CD4-positive, CD25-positive, alpha-beta regulatory T cell (primary cell): ENCODE measurements around the gene UNC5A. TPM values are rescaled to one million over a fixed set of nuclear protein-coding genes. Genes with fewer than 3 reads are reported as not detected.
A peak's percentile ranks its signal among the peaks of the same experiment; 100 is the strongest.

Experiments
- ATAC-seq, 2 donors: fragments of 150-1000 bp; cut with Tn5 transposase; one replicate each; pipeline ENCODE4 v1.10.0; 2021; ENCODE audit warnings: low read depth in 2 of 2, moderate number of reproducible peaks in 2 of 2, moderate library complexity in 1 of 2
- DNase-seq, 3 donors: peaks; one replicate each; pipeline versions ENCODE4 v3.0.0 to v3.0.0-alpha.2; 2012 to 2022; ENCODE audit warnings: mixed read lengths in 1 of 3
- H3K27ac ChIP-seq: one replicate; pipeline ENCODE4 v1.7.0; 2013; ENCODE audit warnings: mild to moderate bottlenecking, low read length; ENCODE audit not compliant: insufficient read depth, poor library complexity, severe bottlenecking
- H3K27me3 ChIP-seq: one replicate; pipeline ENCODE4 v1.7.0; 2013; ENCODE audit warnings: low read length; ENCODE audit not compliant: control insufficient read depth, insufficient read depth
- H3K36me3 ChIP-seq: one replicate; pipeline ENCODE4 v1.7.0; 2013; ENCODE audit warnings: mild to moderate bottlenecking, low read length, moderate library complexity; ENCODE audit not compliant: control insufficient read depth, insufficient read depth
- H3K4me1 ChIP-seq: 2 replicates; pipeline ENCODE4 v1.7.0; 2013; ENCODE audit warnings: mild to moderate bottlenecking, low read length; ENCODE audit not compliant: insufficient read depth, control insufficient read depth, poor library complexity, severe bottlenecking
- H3K4me3 ChIP-seq: one replicate; pipeline ENCODE4 v1.7.0; 2013; ENCODE audit warnings: low read depth, mild to moderate bottlenecking, low read length, moderate library complexity
- H3K9me3 ChIP-seq, 2 experiments: 1 replicate in 1 of 2; 2 replicates in 1 of 2; pipeline ENCODE4 v1.7.0; 2013; ENCODE audit warnings: low read length in 2 of 2, mild to moderate bottlenecking in 1 of 2, moderate library complexity in 1 of 2; ENCODE audit not compliant: control insufficient read depth in 2 of 2
- H3K27ac Mint-ChIP-seq, 3 donors: one replicate each; pipeline ENCODE4 v1.8.0; 2020 to 2022; ENCODE audit warnings: mild to moderate bottlenecking in 3 of 3, mixed read lengths in 3 of 3, moderate library complexity in 2 of 3
- H3K27me3 Mint-ChIP-seq: one replicate; pipeline ENCODE4 v1.8.0; 2022; ENCODE audit warnings: mild to moderate bottlenecking, mixed read lengths
- H3K36me3 Mint-ChIP-seq: one replicate; pipeline ENCODE4 v1.8.0; 2020; ENCODE audit warnings: mixed read lengths
- H3K4me1 Mint-ChIP-seq, 4 donors: one replicate each; pipeline ENCODE4 v1.8.0; 2020 to 2022; ENCODE audit warnings: mixed read lengths in 4 of 4, mild to moderate bottlenecking in 1 of 4
- H3K4me3 Mint-ChIP-seq, 4 donors: one replicate each; pipeline ENCODE4 v1.8.0; 2020 to 2022; ENCODE audit warnings: mild to moderate bottlenecking in 4 of 4, mixed read lengths in 4 of 4, moderate library complexity in 3 of 4
- H3K9me3 Mint-ChIP-seq, 7 donors: one replicate each; pipeline ENCODE4 v1.8.0; 2020 to 2022; ENCODE audit warnings: mixed read lengths in 7 of 7, mild to moderate bottlenecking in 3 of 7, moderate library complexity in 2 of 7
- polyA plus RNA-seq, 4 donors: library from polyadenylated mRNA; unstranded; fragments of 300-500 nt; fragmentation: Illumina TruSeq; gene quantifications; one replicate each; pipeline ENCODE4 v1.2.3, GENCODE V29; 2021
- total RNA-seq: library from RNA; stranded (reverse); gene quantifications from one replicate; pipeline ENCODE4 v1.2.3, GENCODE V29; 2022

UNC5A gene
- total and polyA plus RNA-seq, 5 donors from 2014 or later = not detected

DNA sequence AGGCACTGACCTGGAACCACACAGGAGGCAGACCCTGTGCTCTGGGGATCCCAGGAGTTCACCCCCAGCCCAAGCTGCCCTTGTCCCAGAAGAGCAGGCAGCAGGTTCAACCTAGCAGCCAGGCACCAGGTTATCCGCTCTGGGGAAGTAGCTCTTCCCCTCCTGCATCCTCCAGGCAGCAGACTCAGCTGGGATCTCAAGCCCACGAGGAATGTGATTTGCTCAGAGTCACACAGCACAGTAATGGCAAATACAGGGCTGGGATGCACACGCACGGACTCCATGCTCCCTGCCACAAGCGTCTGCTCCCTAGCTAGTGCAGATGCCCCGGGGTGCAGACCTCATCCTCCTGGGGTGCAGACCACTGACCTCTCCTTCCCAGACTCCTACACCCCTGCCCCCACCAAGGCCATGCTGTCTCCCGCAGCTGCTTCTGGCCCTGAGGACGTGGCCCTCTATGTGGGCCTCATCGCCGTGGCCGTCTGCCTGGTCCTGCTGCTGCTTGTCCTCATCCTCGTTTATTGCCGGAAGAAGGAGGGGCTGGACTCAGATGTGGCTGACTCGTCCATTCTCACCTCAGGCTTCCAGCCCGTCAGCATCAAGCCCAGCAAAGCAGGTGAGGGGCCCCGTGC lies 63.3 kb downstream of the UNC5A start:
- H3K27ac ChIP-seq = no peak overlapping the region
- Mint-ChIP-seq H3K36me3 (no peaks in the 10 kb centered on the region), H3K27me3 (peaks cover 9% of the 10 kb centered on the region), H3K4me1 (peaks cover 0 to 11% (median 6%) of the 10 kb centered on the region in 4 donors), H3K9me3 (peaks cover 0 to 2% (median 0%) of the 10 kb centered on the region in 7 donors), H3K27ac (no peak overlapping the region), H3K4me3 (no peak overlapping the region)
- peaks cover 2% of the 10 kb centered on the region for H3K4me1 ChIP-seq
- no peaks in the 10 kb centered on the region for H3K36me3 ChIP-seq
- DNase-seq (no peak), ATAC-seq (no peak)
- H3K9me3 ChIP-seq = no peaks in the 10 kb centered on the region
- no peaks in the 10 kb centered on the region for H3K27me3 ChIP-seq
- H3K4me3 ChIP-seq = no peak overlapping the region

DNA sequence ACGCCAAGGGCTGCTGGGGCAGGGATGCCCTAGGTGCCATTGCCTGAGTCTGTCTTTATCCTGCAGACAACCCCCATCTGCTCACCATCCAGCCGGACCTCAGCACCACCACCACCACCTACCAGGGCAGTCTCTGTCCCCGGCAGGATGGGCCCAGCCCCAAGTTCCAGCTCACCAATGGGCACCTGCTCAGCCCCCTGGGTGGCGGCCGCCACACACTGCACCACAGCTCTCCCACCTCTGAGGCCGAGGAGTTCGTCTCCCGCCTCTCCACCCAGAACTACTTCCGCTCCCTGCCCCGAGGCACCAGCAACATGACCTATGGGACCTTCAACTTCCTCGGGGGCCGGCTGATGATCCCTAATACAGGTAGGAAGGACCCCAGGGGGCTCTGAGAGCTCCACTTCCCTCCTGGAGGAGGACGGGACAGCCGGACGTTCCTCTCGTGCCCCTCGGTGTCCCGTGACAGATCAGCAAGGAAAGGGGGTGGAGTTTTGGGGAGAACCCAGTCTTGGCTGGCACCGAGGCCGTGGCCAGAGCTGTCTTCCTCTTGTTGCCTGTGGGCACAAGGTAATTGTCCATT lies 63.9 kb downstream of the UNC5A start:
- peaks cover 9% of the 10 kb centered on the region for H3K27me3 Mint-ChIP-seq
- ATAC-seq (no peak), DNase-seq (no peak)
- H3K27ac Mint-ChIP-seq = no peak overlapping the region
- H3K27ac ChIP-seq = no peak overlapping the region
- no peak overlapping the region for H3K4me3 ChIP-seq
- H3K36me3 ChIP-seq = no peaks in the 10 kb centered on the region
- H3K4me1 Mint-ChIP-seq = peaks cover 0 to 11% (median 6%) of the 10 kb centered on the region in 4 donors
- peaks cover 2% of the 10 kb centered on the region for H3K4me1 ChIP-seq
- no peak overlapping the region for H3K4me3 Mint-ChIP-seq
- H3K36me3 Mint-ChIP-seq = no peaks in the 10 kb centered on the region
- no peaks in the 10 kb centered on the region for H3K27me3 ChIP-seq
- peaks cover 0 to 2% (median 0%) of the 10 kb centered on the region in 7 donors for H3K9me3 Mint-ChIP-seq
- no peaks in the 10 kb centered on the region for H3K9me3 ChIP-seq

DNA sequence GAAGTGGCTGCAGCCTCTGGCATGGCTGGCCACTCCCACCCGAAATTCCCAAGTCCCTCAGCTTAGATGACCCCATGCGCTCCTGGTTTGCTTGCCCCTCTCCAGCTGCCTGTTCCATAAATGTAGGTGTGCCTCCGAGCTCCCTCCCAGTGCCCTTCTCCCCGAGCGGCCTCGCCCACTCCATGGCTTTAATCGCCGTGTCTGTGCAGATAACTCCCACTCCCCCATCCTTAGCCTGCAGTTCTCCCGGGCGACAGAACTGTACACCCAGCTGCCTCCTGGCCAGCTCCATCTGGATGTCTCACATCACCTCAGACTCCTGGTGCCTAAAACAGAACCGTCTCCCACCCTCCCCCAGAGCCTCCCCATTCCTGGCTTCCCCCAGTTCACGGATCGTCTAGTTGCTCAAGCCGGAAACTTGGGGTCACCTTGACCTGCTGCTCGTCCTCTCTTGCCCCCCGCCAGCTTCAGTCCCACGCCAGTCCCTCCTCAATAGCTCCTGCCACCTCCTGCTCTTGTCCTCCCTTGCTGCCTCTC lies 64.7 kb downstream of the UNC5A start:
- Mint-ChIP-seq H3K27ac (peak overlapping the region in 1 of 3 donors; percentile 50), H3K27me3 (peaks cover 9% of the 10 kb centered on the region), H3K9me3 (peaks cover 0 to 2% (median 0%) of the 10 kb centered on the region in 7 donors), H3K4me1 (peaks cover 0 to 11% (median 6%) of the 10 kb centered on the region in 4 donors), H3K36me3 (no peaks in the 10 kb centered on the region), H3K4me3 (no peak overlapping the region)
- no peaks in the 10 kb centered on the region for H3K36me3 ChIP-seq
- DNase-seq (no peak), ATAC-seq (no peak)
- peaks cover 2% of the 10 kb centered on the region for H3K4me1 ChIP-seq
- H3K27me3 ChIP-seq = no peaks in the 10 kb centered on the region
- no peak overlapping the region for H3K27ac ChIP-seq
- H3K4me3 ChIP-seq = no peak overlapping the region
- no peaks in the 10 kb centered on the region for H3K9me3 ChIP-seq

DNA sequence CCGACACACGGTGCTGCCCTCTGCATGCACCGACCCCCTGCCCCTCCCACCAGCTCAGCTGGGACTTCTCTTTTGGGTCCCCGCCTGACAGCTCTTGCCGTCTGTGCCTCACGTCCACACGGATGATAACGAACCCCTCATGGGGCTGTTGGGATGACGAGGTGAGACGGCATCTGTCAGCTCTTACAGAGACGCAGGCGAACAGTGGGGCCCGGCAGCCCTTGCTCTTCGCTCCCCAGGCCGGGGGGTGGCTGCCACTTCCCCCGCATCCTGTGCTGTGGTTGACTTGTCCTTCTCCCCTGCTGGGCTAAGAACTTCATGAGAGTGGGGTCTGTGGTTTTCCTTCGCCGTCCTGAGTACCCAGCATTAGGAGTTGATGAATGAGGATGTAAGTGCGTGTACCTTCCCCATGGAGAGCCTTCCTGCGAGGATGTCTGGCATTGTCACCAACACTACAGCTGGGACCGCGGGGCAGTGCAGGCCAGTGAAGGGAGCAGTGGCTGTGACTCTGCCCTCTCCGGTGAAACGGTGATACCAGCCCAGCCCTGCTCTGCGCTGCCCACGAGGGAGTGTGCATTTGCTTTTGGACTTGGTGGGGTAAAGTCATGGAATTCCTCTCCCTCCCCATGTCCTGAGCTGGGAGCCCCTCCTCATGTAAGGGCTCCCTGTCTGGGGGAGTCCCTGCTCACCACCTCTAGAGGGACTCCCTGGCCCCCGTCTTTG lies 65.6 kb downstream of the UNC5A start:
- Mint-ChIP-seq H3K36me3 (no peaks in the 10 kb centered on the region), H3K4me1 (peaks cover 0 to 11% (median 6%) of the 10 kb centered on the region in 4 donors), H3K27ac (no peak overlapping the region), H3K9me3 (peaks cover 0 to 2% (median 0%) of the 10 kb centered on the region in 7 donors), H3K4me3 (no peak overlapping the region), H3K27me3 (peaks cover 9% of the 10 kb centered on the region)
- H3K36me3 ChIP-seq = no peaks in the 10 kb centered on the region
- peaks cover 2% of the 10 kb centered on the region for H3K4me1 ChIP-seq
- H3K27ac ChIP-seq = no peak overlapping the region
- no peaks in the 10 kb centered on the region for H3K27me3 ChIP-seq
- DNase-seq = peak in 1 of 3 donors; percentile 11
- H3K9me3 ChIP-seq = no peaks in the 10 kb centered on the region
- H3K4me3 ChIP-seq = no peak overlapping the region
- peak in 1 of 2 donors; percentile 22 for ATAC-seq

DNA sequence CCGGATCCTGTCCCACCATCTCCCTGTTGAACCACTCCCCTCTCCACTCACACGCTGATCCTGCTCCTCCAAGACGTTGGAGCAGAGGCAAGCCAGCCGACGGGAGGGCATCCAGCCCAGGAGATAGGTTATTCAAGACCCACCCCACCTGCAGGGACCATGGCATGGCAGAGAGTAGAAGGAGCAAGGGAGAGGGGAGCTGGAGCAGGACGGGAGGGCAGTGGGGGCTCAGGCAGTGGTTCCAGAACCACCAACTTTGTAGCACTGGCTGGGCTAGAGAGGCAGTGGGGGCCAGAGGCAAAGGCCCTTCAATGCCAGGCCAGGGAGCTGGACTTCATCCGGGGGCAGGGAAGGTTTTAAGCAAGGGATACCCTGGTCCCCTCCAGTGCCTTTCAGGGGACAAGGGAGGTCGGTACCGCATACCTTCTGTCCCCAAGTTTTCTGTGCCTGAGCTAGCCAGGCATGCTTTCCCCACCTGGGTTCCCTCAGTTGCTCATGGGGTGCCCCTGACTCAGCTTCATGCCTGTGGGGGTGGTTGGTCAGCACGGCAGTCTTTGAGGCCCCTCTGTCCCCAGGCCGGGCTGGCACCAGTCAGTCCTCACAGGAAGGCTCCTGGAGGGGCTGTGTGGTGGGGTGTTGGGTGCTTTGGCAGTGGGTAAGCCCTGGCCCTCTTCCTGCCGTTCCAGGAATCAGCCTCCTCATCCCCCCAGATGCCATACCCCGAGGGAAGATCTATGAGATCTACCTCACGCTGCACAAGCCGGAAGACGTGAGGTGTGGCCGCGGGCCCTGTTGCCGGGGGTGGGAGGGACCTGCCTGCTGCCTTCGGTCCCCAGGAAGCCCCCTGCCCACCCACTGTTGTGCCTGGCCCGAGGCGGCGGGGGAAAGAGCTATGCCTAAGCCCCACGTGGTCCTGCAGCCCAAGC lies 66.4 kb downstream of the UNC5A start:
- no peak overlapping the region for H3K27ac ChIP-seq
- DNase-seq = no peak
- H3K4me1 Mint-ChIP-seq = peaks cover 0 to 11% (median 6%) of the 10 kb centered on the region in 4 donors
- no peak overlapping the region for H3K4me3 ChIP-seq
- peaks cover 0 to 2% (median 0%) of the 10 kb centered on the region in 7 donors for H3K9me3 Mint-ChIP-seq
- H3K27me3 Mint-ChIP-seq = peaks cover 9% of the 10 kb centered on the region
- no peak overlapping the region for H3K27ac Mint-ChIP-seq
- H3K36me3 Mint-ChIP-seq = no peaks in the 10 kb centered on the region
- no peaks in the 10 kb centered on the region for H3K27me3 ChIP-seq
- no peaks in the 10 kb centered on the region for H3K36me3 ChIP-seq
- H3K4me3 Mint-ChIP-seq = peak overlapping the region in 1 of 4 donors; percentile 24
- no peaks in the 10 kb centered on the region for H3K9me3 ChIP-seq
- ATAC-seq = no peak
- peaks cover 2% of the 10 kb centered on the region for H3K4me1 ChIP-seq

DNA sequence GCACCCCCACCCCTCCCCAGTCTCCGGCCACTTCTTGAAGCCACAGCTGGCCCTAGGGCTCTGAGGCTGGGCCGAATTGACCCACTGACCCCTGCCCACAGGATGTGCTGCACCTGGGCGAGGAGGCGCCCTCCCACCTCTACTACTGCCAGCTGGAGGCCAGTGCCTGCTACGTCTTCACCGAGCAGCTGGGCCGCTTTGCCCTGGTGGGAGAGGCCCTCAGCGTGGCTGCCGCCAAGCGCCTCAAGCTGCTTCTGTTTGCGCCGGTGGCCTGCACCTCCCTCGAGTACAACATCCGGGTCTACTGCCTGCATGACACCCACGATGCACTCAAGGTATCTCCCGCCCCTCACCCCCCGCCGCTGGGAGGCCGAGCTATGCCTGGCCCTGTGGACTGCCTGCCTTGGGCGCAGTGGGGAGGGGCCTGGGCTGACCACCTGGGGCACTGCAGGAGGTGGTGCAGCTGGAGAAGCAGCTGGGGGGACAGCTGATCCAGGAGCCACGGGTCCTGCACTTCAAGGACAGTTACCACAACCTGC lies 67.5 kb downstream of the UNC5A start:
- peaks cover 2% of the 10 kb centered on the region for H3K4me1 ChIP-seq
- H3K4me1 Mint-ChIP-seq = peaks cover 0 to 11% (median 6%) of the 10 kb centered on the region in 4 donors
- H3K9me3 ChIP-seq = no peaks in the 10 kb centered on the region
- no peaks in the 10 kb centered on the region for H3K36me3 Mint-ChIP-seq
- DNase-seq = no peak
- no peaks in the 10 kb centered on the region for H3K27me3 ChIP-seq
- H3K36me3 ChIP-seq = no peaks in the 10 kb centered on the region
- H3K27ac Mint-ChIP-seq = no peak overlapping the region
- H3K27me3 Mint-ChIP-seq = peaks cover 14% of the 10 kb centered on the region
- no peak overlapping the region for H3K4me3 Mint-ChIP-seq
- no peak overlapping the region for H3K4me3 ChIP-seq
- ATAC-seq = no peak
- H3K27ac ChIP-seq = no peak overlapping the region
- peaks cover 0 to 2% (median 0%) of the 10 kb centered on the region in 7 donors for H3K9me3 Mint-ChIP-seq

DNA sequence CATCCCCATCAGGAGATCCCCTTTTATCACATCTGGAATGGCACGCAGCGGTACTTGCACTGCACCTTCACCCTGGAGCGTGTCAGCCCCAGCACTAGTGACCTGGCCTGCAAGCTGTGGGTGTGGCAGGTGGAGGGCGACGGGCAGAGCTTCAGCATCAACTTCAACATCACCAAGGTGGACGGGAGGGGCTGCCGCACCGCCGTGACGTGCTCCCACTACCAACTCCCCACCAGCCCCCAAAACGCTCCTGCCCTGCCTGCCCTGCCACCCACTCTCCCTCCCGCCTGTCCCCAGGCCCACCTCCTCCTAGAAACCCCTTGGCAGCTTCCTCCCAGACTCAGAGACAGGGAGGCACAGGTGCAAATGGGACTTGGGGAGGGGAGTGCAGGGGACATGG lies 68.1 kb downstream of the UNC5A start:
- Histone ChIP-seq H3K36me3 (no peaks in the 10 kb centered on the region), H3K4me3 (no peak overlapping the region), H3K27ac (no peak overlapping the region), H3K4me1 (peaks cover 2% of the 10 kb centered on the region), H3K27me3 (no peaks in the 10 kb centered on the region), H3K9me3 (no peaks in the 10 kb centered on the region)
- ATAC-seq (no peak), DNase-seq (no peak)
- Mint-ChIP-seq H3K4me1 (peaks cover 0 to 11% (median 6%) of the 10 kb centered on the region in 4 donors), H3K4me3 (no peak overlapping the region), H3K27ac (no peak overlapping the region), H3K9me3 (peaks cover 0 to 2% (median 0%) of the 10 kb centered on the region in 7 donors), H3K36me3 (no peaks in the 10 kb centered on the region), H3K27me3 (peaks cover 14% of the 10 kb centered on the region)
